Measurements from ENCODE around the gene NRCAM. TPM values are rescaled to one million over a fixed set of nuclear protein-coding genes. Genes with fewer than 3 reads are reported as not detected.

The NRCAM gene
- total RNA-seq, 2 experiments from 2014 or later, result 3.4 to 7.0 TPM

DNA sequence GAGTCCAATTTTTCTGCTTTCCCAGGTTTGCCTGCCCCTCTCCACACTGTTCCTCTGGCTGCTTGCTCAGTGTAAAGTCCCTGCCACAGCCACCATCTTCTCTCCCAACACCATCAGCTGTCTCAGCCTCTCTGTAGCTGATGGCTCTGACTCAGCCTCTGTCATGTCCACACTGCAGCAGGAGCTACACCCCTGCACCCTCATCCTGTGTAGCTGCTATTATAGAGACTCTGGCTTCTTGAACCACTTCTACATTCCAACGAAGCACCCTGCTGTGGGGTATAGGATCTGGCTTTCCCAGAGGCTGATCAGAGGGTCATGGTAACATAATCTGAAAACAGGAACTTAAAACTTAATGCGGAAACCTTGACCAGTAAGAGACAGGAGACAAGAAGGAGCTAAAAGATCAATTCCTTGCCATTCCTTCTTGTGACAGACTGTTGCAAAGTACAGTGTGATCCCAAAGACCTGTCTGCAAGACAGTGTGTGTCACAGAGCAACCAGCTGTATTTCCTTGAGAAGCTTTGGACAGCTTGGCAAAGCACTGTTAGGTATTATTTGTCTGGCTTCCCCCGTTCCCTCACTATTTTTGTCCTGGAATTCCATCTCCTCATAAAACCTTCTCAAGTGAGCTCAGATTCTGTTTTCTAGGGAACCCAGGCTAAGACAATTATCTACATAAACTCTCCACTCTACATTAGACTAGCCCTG, 42.3 kb downstream of the NRCAM start:
- TF ChIP-seq, protein P1, sequence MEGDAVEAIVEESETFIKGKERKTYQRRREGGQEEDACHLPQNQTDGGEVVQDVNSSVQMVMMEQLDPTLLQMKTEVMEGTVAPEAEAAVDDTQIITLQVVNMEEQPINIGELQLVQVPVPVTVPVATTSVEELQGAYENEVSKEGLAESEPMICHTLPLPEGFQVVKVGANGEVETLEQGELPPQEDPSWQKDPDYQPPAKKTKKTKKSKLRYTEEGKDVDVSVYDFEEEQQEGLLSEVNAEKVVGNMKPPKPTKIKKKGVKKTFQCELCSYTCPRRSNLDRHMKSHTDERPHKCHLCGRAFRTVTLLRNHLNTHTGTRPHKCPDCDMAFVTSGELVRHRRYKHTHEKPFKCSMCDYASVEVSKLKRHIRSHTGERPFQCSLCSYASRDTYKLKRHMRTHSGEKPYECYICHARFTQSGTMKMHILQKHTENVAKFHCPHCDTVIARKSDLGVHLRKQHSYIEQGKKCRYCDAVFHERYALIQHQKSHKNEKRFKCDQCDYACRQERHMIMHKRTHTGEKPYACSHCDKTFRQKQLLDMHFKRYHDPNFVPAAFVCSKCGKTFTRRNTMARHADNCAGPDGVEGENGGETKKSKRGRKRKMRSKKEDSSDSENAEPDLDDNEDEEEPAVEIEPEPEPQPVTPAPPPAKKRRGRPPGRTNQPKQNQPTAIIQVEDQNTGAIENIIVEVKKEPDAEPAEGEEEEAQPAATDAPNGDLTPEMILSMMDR (IDR thresholded peaks at IDR 0.05), result no peak
- peaks cover 50% of the 10 kb centered on the region for H3K27me3 Mint-ChIP-seq
- Histone ChIP-seq H3K27ac (ENCODE audit: low read depth in 1 of 2, low read length in 2 of 2) (no peak overlapping the region), H3K4me3 (ENCODE audit: low read length) (no peak overlapping the region), H3K9me3 (ENCODE audit: control insufficient read depth in 1 of 2, insufficient read depth in 1 of 2, low read length in 2 of 2) (no peaks in the 10 kb centered on the region), H3K27me3 (ENCODE audit: control insufficient read depth in 1 of 2, insufficient read depth in 2 of 2, low read length in 2 of 2) (peaks cover 0 to 14% of the 10 kb centered on the region in 2 experiments), H3K4me1 (ENCODE audit: insufficient read depth, low read length) (no peaks in the 10 kb centered on the region), H3K36me3 (ENCODE audit: insufficient read depth, low read length) (no peaks in the 10 kb centered on the region)
- H3K4me3 Mint-ChIP-seq, result no peak overlapping the region
- DNase-seq (peak in 2 of 14 experiments; percentile 4 to 16), ATAC-seq (ENCODE audit: poor library complexity) (no peak)
- H3K27ac Mint-ChIP-seq, result no peak overlapping the region
- intact Hi-C loops (cut with DNase I, micrococcal nuclease), result no loop called here
- CTCF ChIA-PET, result no interaction called here
- peaks cover 17% of the 10 kb centered on the region for H3K4me1 Mint-ChIP-seq (ENCODE audit: low read depth)
- H3K36me3 Mint-ChIP-seq (ENCODE audit: low read depth), result no peaks in the 10 kb centered on the region
- H3K9me3 Mint-ChIP-seq, result no peaks in the 10 kb centered on the region
- POLR2A ChIA-PET, result no interaction called here

DNA sequence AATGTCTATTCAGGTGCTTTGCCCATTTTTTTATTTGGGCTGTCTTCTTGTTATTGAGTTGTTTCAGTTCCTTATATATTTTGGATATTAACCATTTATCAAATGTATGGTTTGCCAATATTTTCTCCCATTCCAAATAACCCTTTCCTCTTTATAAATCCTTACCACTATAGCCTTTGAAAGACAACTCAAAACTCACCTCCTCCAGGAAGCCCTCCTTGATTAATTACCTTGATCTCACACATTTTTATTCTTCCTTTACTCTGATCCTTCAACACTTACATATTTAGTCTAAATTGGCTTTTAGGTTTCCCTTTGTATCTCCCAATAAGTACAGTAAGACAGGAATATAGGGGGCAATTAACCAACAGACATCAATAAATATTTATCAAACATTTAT, 42.9 kb downstream of the NRCAM start:
- H3K9me3 Mint-ChIP-seq, result no peaks in the 10 kb centered on the region
- ATAC-seq (ENCODE audit: poor library complexity), result no peak
- Histone ChIP-seq H3K27ac (ENCODE audit: low read depth in 1 of 2, low read length in 2 of 2) (no peak overlapping the region), H3K27me3 (ENCODE audit: control insufficient read depth in 1 of 2, insufficient read depth in 2 of 2, low read length in 2 of 2) (peaks cover 0 to 14% of the 10 kb centered on the region in 2 experiments), H3K4me1 (ENCODE audit: insufficient read depth, low read length) (no peaks in the 10 kb centered on the region), H3K36me3 (ENCODE audit: insufficient read depth, low read length) (no peaks in the 10 kb centered on the region), H3K9me3 (ENCODE audit: control insufficient read depth in 1 of 2, insufficient read depth in 1 of 2, low read length in 2 of 2) (no peaks in the 10 kb centered on the region), H3K4me3 (ENCODE audit: low read length) (no peak overlapping the region)
- peaks cover 14% of the 10 kb centered on the region for H3K4me1 Mint-ChIP-seq (ENCODE audit: low read depth)
- ChIA-PET POLR2A (no interaction called here), CTCF (no interaction called here)
- no peak overlapping the region for H3K27ac Mint-ChIP-seq
- intact Hi-C loops (cut with DNase I, micrococcal nuclease), result no loop called here
- no peak for DNase-seq
- H3K36me3 Mint-ChIP-seq (ENCODE audit: low read depth), result no peaks in the 10 kb centered on the region
- H3K27me3 Mint-ChIP-seq, result peaks cover 45% of the 10 kb centered on the region
- H3K4me3 Mint-ChIP-seq, result no peak overlapping the region
- TF ChIP-seq, protein P1 (IDR thresholded peaks at IDR 0.05), result no peak

DNA sequence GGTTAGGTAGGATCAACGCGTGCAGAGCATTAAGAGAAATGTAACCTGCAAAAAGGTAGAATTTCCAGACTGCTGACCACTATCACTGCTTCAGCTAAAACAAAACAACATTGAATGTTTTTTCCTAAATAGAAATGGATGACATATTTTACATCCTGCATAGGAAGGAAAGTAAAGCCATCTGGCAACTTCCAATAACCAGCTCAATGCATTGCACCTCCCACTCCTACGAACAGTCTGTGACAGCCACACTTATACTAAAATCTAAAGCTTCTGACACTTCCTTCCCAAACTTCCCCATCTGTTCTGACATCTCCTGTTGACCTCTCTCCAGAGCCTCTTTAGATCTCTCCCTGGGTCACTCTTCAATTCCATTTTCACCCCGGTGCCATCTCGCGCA, 47.1 kb downstream of the NRCAM start:
- DNase-seq, result no peak
- intact Hi-C loops (cut with DNase I, micrococcal nuclease), result no loop called here
- H3K9me3 Mint-ChIP-seq, result no peaks in the 10 kb centered on the region
- H3K27ac Mint-ChIP-seq, result no peak overlapping the region
- Histone ChIP-seq H3K9me3 (ENCODE audit: control insufficient read depth in 1 of 2, insufficient read depth in 1 of 2, low read length in 2 of 2) (no peaks in the 10 kb centered on the region), H3K36me3 (ENCODE audit: insufficient read depth, low read length) (no peaks in the 10 kb centered on the region), H3K4me1 (ENCODE audit: insufficient read depth, low read length) (no peaks in the 10 kb centered on the region), H3K4me3 (ENCODE audit: low read length) (no peak overlapping the region), H3K27me3 (ENCODE audit: control insufficient read depth in 1 of 2, insufficient read depth in 2 of 2, low read length in 2 of 2) (no peaks in the 10 kb centered on the region), H3K27ac (ENCODE audit: low read depth in 1 of 2, low read length in 2 of 2) (no peak overlapping the region)
- H3K27me3 Mint-ChIP-seq, result peaks cover 10% of the 10 kb centered on the region
- no peak for ATAC-seq (ENCODE audit: poor library complexity)
- H3K4me1 Mint-ChIP-seq (ENCODE audit: low read depth), result no peaks in the 10 kb centered on the region
- TF ChIP-seq, protein P1 (IDR thresholded peaks at IDR 0.05), result no peak
- no peak overlapping the region for H3K4me3 Mint-ChIP-seq
- POLR2A ChIA-PET, result no interaction called here
- CTCF ChIA-PET, result no interaction called here
- no peaks in the 10 kb centered on the region for H3K36me3 Mint-ChIP-seq (ENCODE audit: low read depth)
